HG02571 (cell line): ENCODE measurements around the gene IGFN1.

Experiments
- ATAC-seq: cut with Tn5 transposase; IDR thresholded peaks from one replicate; pipeline ENCODE4 v1.9.1; 2021; ENCODE audit warnings: mild to moderate bottlenecking, moderate library complexity; ENCODE audit not compliant: unreplicated experiment

The IGFN1 gene

DNA sequence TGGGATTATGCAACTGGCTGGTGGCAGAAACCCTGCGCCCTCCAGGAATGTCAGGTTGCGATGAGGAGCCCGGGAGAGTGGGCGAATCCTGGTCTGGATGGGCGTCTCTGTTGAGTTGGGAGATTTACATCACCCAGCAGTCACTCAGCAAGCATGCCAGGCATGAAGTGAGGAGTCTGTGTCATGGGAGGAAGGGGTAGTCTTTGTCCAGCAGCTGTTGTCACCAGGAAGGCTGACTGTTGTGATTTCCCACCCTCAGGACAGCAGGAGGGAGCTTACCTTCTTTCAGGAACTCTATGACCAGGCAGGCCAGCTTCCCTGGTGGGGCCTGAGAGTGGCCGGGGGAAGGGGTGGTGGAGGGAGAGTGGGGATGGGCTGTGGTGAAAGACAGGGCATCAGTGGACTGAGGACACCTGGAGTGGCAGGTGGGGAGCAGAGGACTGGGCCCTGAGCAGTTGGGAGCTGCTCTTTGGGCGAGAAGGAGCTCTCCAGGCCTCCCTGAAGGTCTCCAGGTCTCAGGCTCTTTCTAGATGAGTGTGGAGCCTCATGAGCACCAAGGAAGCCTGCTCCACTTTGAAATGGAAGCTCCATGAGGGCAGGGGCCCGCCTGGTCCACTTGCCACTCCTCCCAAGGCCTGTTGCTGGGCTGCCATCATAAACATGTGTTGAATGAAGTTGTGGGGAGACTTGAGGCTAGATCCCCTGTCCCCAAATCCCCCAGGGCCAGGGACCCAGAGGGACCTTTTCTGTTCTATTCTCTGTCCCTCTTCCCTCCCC, 71.3 kb downstream of the IGFN1 start:
- no peak for ATAC-seq

DNA sequence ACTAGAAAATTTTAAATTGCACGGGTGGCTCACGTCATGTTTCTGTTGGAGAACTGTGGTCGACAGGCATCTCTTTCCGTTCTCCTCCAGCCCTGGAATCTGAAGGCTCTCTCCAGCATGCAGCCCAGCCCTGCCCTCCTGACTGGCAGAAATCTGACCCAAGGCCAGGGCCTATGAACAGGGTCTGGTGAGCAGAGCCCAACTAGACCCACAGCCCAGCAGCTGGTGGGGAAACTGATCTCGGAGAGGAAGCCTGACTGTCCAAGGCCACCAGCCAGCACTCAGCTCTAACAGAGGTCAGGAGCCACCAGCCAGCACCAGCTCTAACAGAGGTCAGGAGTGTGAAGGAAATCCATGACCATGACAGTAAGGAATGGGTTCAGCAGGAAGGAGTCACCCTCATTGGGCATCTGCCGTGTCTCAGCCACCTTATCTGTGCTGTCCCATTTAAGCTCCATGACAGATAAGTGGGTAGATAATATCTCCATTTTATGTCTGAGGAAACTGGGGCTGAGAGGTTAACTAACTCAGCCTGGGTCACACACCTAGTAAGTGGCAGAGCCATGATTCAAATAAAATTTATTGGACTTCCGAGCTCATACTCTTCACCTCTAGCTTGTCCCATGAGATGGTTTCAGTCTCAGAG, 72.5 kb downstream of the IGFN1 start:
- no peak for ATAC-seq

DNA sequence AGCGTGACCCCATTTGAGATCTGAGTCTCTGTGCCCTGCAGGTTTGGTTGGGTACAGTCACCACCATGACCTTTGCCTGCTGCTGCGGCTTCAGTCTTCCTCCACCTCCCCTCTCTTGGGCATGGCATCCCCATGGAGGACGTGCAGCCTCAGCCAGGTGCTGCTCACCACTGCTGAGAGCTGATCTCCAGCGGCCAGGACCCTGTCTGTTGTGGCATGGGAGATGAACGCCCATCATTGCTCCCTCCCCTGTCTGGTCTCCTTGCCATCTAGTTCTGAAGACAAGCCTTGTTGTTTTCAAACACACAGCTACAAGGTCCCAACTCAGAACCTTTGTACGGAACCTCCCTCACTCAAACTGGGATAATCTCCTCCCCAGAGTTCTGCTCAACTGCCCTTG, 73.4 kb downstream of the IGFN1 start:
- no peak for ATAC-seq

DNA sequence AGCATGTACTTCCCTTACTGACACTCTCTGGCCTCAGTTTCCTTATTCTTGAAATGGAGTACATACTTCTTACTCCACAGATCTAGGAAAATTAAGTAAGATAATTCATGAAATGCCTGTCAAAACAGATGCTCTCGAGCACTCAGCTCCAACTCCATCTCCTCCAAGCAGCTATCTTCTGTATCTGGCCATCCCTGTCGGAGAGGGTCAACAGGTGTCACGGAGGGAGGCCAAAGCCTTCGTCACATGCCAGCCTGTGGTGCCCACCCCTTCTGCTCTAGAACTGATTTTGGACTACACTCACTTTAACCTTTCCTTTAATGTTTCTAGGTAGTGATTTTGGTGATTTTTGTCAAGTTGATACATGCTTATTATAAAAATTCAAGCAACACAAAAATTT, 73.9 kb downstream of the IGFN1 start:
- no peak for ATAC-seq

GRCh38 chr1:201265756-201266155, 75.1 kb downstream of the IGFN1 start:
- ATAC-seq, result no peak

DNA sequence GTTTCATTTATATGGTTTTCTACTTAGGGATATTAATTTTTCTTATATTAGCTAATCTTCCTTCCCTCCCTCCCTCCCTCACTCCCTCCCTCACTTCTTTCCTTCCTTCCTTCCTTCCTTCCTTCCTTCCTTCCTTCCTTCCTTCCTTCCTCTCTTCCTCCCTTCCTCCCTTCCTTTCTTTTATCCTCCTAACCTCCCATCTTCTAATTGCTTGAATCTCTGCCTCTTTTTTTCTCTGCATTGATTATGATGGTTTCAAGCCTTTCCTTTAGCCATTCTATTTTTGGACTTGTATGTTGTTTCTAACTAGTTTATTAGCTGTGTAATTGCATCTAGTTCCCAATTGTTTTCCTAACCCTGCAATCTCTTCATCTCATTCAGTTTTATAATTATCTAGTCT, 75.7 kb downstream of the IGFN1 start:
- ATAC-seq, result no peak

- ATAC-seq, result no peak
Measured at GRCh38 chr1:201266774-201267173, 76.2 kb downstream of the IGFN1 start.

GRCh38 chr1:201267481-201268229, 77.0 kb downstream of the IGFN1 start:
- ATAC-seq, result no peak

DNA sequence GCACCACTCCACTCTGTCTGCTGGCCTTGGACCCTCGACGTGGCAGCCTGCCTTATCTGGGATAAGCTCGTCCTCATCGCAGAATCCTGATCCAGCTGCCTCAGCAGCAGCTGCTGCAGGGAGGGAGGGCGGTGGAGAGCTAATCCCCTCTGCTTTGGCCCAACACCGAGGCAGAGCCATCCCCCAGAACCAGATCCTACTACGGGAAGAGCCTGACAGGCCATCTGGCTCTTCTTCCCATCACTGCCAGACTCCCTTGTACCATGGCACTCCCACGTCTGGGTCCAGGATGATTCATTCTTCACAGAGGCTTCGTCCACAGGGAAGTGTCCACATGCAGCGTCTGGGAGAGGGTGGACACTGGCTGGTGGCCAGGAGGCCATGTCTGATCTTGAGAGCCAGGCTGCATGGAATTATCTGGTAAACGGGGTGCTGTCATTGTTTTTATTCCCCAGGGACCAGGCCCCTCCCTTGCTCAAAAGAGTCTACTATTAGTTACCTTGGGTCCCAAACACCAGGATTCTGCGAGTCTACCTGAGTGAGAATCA, 78.1 kb downstream of the IGFN1 start:
- ATAC-seq, result no peak

DNA sequence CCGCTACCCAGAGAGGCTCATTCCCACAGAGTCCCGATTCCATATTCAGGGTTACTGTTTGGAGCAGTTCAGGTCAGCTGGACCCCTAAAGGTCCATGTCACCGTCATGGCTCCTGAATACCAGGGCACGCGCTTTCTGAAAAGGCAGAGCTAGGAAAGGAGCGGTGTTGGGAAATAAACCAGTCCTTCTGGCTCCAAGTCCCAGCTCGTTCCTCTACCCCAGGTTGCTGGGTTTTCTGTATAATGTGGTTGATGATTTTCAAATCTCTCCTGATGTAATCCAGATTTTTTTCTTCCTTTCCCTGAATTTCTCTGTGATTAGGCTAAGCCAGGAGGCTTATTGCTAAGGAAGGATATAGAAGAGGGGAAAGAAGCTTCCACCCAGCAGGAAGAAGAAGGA, 78.7 kb downstream of the IGFN1 start:
- no peak for ATAC-seq

DNA sequence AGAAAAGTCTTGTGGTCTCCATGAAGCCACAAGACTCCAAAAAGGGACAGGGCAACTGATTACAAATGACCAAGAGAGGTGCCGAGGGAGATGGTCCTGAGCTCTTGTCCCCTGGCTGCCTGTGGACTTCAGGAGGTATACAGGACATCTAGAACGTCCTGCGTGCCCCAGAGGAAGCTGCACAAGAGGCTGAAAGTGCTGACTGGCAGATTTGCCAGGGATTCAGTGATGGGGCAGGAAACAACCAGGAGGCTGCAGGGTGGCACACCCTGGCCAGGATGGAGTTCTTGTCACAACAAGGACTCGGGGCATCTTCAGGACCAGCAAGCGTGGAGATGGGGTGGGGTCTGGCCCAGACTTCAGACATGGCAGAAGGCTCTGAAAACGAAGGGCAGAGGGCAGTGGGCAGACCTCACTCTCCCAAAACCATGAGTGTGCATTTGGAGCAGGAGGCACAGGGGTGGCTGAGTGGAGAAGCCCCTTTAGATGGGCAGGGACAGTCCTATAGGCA, 79.3 kb downstream of the IGFN1 start:
- no peak for ATAC-seq

DNA sequence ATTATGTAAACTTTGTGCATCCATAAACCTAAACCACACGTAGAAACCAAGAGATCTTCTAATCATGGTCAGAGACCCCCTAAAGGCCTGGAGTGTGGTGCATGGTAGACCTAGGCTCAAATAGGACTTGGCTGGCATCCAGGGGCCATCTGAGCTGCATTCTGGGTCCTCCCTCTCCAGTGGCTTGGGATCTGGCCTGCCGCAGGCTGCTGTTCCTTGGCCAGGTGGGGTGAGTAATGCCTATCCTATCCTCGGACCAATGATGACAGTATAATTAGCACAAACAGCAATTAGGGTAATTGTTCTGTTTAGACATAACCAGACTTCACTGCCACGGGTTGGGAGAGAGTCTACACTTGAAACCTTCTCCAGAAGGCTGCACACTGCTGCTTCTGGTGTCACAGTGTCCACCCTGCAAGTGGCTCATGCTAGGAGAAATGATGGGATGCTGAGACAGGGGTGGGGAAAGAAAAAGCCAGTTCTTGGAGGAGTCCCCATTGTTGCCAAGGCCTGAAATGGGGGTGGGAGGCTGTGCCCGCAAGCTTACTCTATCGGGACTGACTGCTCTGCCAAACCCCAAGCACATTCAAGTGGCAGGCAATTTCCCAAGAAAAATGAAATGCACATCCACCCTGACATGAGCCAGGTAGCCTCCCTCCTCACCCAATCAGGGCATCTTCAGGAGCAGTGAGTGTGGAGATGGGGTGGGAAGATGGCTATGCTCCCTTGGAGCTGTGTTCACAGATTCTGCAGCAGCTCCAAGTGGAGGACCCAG, 80.2 kb downstream of the IGFN1 start:
- ATAC-seq, result no peak

GRCh38 chr1:201272799-201273198, 82.2 kb downstream of the IGFN1 start:
- no peak for ATAC-seq

DNA sequence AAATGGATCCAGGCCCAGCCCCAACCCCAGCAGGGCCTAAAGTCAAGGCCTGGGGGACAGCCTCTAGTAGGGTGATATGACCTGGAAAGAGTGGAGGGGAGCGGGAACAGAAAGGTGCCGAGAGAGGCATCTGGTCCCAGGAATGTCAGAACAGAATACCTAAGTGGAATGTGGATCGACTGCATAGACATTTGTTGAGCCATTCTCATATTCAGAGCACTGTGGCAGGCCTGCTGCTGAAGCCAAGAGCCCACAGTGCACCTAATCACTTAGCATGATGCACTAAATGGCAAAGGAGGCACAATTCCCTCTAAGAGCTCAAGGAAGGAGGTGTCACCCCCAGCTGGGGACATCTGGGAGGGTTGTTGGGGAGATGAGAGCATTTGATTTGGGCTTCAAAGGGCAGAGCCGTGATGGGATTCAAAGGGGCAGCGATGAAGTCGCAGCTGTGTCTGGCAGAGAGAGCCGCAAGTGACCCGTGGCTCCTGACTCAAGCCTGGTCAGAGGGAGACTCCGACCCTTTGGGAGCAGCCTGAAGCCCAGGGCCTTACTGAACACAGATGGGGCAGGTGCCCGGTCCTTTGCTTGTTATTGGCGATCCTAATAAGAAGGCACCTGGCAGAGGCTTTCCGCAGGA, 84.1 kb downstream of the IGFN1 start:
- no peak for ATAC-seq

- ATAC-seq, result no peak
Measured at GRCh38 chr1:201275253-201275666, 84.6 kb downstream of the IGFN1 start.

DNA sequence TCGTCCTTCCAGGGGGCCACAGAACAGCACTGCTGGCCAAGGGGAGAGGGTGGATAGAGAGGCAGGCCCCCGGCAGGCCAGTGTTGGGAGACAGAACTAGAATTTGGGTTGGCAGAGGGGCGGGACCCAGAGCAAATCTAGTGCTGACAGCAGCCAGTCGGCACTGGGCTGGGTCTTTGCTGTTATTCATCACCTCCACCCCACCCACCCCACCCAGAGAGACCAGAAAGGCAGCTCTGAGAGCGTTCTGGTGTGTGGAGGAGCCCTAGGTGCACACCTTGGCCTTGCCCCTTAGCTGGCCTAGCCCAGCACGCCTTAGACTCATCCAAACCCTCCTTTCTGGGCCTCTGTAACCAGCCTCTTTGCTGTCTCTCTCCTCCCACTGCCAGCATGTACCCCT, 86.3 kb downstream of the IGFN1 start:
- no peak for ATAC-seq

- no peak for ATAC-seq
Measured at GRCh38 chr1:201277441-201277840, 86.8 kb downstream of the IGFN1 start.
